HG03432 (cell line): Measurements from ENCODE around the gene SLC27A3.
"Not testable (repeated sequence)": the region's sequence is repeated elsewhere in the genome, so short reads cannot be mapped to it uniquely, and the experiment has no call there.

Experiments
- ATAC-seq: cut with Tn5 transposase; IDR thresholded peaks from one replicate; pipeline ENCODE4 v1.9.1; 2021; ENCODE audit warnings: mild to moderate bottlenecking, moderate library complexity; ENCODE audit not compliant: unreplicated experiment

SLC27A3 gene

DNA sequence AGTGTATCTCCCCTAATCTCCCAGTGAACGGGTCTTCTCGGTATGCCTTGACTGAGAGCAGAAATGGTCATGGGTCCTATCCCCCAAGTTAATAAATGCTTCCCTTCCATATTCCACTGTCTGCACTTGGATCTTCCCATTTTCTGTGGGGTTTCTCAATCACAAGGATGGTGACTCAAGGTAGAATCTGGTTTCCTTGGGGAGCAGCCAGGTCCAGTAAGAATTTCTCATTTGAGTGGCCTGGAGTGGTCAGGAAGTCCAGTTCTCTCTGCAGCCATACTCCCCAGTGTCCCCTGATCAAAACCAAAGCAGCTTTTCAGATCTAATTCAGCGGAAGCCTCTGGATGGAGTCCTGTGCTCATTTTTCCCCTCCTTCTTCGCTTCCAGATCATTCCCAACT lies 14.8 kb upstream of the SLC27A3 start:
- no peak for ATAC-seq

DNA sequence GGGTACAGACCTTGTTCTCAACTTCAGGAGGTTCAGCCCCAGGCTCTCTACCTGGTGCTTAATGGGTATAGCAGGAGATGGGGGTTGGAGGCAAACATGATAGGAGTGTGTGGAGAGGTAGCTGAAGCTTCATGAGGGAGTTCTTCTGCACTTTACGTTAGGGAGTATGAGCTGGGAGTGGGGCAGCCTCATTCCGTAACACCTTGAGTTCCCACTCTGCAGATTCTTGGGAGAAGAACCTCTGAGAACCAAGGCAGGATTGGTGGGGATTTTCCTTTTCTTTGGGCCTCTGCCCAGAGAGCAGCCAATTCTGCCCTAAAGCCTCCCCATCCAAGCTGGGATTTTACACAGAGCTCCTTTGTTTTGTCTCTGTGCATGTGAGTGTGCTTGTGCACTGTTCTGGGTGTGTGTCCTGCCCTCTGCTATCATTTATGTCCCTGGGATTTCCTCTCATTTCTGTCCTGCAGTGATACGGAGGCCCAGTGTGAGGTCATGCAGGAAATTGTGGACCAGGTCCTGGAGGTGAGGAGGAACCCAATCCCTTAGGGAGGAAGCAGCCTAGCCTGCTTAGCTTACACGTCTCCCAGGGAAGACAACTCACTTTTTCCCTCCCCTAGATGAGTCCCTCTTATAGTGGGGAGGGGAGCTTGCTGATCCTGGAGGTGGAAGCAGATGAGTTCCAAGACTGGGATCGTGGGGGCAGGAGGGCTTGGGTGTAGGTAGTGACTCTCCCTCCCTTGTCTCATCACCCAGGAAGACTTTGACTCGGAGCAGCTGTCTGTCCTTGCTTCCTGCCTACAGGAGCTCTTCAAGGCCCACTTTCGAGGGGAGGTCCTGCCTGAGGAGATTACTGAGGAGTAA lies 11.6 kb upstream of the SLC27A3 start:
- no peak for ATAC-seq

DNA sequence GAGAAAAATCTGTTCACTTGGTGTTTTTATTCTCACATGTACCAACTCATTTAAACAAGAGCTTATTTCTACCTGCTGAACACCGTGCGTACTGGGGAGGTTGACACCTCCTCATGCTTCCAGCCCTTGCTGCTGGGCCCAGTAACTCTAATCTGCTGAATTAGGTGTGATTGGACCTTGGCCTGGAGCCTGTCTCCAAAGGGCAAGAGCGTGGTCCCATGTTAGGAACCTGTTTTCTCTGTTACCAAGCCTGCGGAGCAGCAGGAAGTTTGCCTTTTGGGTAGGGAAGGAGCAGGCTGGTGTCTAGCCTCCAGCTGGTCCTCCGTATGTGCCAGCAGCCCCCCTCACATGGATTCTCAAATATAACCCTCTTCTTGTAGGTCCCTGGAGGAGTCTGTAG lies 10.9 kb upstream of the SLC27A3 start:
- ATAC-seq, result no peak

GRCh38 chr1:153766663-153767062 lies 8.5 kb upstream of the SLC27A3 start:
- ATAC-seq, result not testable (repeated sequence)

GRCh38 chr1:153767519-153767918 lies 7.7 kb upstream of the SLC27A3 start:
- no peak for ATAC-seq

- no peak for ATAC-seq
These were observed 6.7 kb upstream of the SLC27A3 start for GRCh38 chr1:153768316-153769181.

GRCh38 chr1:153769221-153769620 lies 6.0 kb upstream of the SLC27A3 start:
- no peak for ATAC-seq

- ATAC-seq, result no peak
These were observed 4.4 kb upstream of the SLC27A3 start for GRCh38 chr1:153770797-153771196.

DNA sequence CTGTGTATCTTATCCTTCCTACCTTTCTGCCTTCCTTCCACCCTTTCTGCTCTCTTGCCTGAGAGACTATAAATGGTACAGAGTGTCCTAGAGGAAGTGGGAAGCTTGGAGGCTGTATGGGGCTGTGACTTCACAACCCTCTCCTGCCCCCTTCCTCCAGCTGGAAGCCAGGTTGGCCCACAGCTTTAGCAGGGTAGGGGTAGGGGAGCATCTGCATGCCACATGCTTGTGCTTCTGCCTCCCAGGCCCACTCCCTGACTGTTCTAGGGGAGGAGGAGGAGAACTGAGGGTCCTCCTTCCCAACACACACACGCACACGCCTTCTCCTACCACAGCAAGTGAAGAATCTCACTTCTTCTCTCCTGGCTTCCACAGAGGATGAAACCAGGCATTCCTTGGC lies 3.9 kb upstream of the SLC27A3 start:
- ATAC-seq, result no peak

DNA sequence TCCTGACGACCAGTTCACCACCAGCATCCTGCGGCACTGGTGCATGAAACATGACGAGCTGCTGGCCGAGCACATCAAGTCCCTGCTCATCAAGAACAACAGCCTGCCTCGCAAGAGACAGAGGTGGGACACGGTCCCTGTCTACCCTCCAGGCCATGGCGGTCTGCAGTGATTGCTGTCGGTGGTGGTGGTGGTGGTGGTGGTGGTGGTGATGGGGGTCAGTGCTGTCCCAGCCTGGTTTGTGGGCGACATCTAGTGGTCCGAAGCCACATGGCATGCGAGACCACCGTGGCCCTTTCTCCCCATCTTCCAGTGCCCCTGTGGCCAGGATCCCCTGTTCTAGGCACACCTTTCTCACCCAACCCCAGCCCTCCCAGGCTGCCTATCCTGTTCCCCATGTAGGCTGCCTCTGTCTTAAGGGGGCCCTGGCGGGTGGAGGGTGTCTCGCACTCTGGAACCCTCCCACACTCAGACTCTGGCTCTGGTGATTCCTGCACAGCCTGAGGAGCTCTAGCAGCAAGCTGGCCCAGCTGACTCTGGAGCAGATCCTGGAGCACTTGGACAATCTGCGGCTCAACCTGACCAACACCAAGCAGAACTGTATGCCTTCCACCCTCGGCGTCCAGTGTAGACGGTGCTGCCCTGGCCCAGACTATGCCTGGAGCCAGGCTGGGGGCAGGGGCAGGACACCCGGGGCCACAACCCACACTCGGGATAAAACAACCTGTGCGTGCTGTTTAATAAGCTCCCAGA lies 3.2 kb upstream of the SLC27A3 start:
- ATAC-seq, result no peak

GRCh38 chr1:153773096-153773921 lies 1.9 kb upstream of the SLC27A3 start:
- no peak for ATAC-seq

GRCh38 chr1:153774026-153774595 lies 1.1 kb upstream of the SLC27A3 start:
- no peak for ATAC-seq

DNA sequence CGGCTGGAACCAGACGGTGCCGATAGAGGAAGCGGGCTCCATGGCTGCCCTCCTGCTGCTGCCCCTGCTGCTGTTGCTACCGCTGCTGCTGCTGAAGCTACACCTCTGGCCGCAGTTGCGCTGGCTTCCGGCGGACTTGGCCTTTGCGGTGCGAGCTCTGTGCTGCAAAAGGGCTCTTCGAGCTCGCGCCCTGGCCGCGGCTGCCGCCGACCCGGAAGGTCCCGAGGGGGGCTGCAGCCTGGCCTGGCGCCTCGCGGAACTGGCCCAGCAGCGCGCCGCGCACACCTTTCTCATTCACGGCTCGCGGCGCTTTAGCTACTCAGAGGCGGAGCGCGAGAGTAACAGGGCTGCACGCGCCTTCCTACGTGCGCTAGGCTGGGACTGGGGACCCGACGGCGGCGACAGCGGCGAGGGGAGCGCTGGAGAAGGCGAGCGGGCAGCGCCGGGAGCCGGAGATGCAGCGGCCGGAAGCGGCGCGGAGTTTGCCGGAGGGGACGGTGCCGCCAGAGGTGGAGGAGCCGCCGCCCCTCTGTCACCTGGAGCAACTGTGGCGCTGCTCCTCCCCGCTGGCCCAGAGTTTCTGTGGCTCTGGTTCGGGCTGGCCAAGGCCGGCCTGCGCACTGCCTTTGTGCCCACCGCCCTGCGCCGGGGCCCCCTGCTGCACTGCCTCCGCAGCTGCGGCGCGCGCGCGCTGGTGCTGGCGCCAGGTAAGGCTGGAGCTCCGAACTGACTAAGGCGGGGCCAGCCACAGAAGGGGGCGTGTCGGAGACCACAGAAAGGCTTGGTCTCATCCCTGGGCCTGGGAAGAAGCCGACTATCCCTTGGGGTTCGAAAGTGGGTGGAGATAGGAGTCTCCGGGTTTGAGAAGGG lies 486 bp downstream of the SLC27A3 start:
- ATAC-seq, result peak; percentile 53

DNA sequence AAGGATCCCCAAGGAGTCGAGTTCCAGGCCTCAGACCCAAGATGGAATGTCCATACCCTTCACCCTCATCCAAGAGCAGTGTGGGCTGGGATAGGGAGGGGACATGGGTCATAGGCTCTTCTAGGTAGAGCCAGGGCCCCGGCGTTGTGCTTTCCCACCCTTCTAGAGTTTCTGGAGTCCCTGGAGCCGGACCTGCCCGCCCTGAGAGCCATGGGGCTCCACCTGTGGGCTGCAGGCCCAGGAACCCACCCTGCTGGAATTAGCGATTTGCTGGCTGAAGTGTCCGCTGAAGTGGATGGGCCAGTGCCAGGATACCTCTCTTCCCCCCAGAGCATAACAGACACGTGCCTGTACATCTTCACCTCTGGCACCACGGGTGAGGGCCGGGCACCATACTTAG lies 1.1 kb downstream of the SLC27A3 start:
- ATAC-seq, result no peak

DNA sequence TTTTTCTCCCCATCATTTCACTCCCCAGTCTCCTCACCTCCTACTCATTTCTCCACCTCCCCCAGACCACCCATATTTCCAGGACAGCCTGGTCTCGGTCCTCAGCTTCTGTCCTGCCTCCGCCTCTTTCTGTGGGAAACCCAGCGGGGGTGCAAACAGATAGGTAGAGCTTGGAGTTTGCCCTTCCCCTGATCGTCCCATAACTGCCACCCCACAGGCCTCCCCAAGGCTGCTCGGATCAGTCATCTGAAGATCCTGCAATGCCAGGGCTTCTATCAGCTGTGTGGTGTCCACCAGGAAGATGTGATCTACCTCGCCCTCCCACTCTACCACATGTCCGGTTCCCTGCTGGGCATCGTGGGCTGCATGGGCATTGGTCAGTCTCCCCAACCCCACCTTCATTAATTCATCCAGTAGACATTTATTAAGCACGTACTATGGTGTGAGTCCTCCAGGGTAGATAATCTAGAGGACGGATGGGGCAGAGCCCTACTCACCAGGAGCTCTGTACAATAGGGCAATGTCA lies 1.7 kb downstream of the SLC27A3 start:
- ATAC-seq, result no peak

DNA sequence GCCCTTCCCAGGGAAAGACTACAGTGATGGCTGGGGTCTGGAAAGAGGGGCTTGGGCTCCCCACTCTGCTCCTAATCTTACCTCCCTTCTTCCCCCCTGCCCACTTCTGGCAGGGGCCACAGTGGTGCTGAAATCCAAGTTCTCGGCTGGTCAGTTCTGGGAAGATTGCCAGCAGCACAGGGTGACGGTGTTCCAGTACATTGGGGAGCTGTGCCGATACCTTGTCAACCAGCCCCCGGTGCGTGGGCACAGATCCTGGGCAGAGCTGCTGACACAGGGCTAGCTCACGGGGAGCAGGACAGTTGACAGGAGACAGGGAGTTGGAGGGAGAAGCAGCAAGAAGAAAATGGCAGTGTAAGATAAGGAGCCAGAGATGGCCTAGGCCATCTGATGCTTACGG lies 2.4 kb downstream of the SLC27A3 start:
- no peak for ATAC-seq

- ATAC-seq, result no peak
These were observed 3.0 kb downstream of the SLC27A3 start for GRCh38 chr1:153778051-153778823.
